H1 (cell line): ENCODE results near the gene AP3D1. TPM values are rescaled to one million over a fixed set of nuclear protein-coding genes. Genes with fewer than 3 reads are reported as not detected.
"Not testable (repeated sequence)": the region's sequence is repeated elsewhere in the genome, so short reads cannot be mapped to it uniquely, and the experiment has no call there.

Experiments used
- CTCF ChIA-PET: fragments of 300-600 bp; sonication (Branson Sonifier 250); formaldehyde crosslinking; loops from one replicate; lab custom pipeline; 2021; ENCODE audit not compliant: partially characterized antibody; lab: Charles Lee
- POLR2A ChIA-PET: fragments of 300-600 bp; sonication (Branson Sonifier 250); formaldehyde crosslinking; loops from one replicate; lab custom pipeline; 2021; ENCODE audit warnings: inconsistent platforms; ENCODE audit not compliant: partially characterized antibody; lab: Charles Lee
- DNase-seq, 2 experiments: peaks; one replicate each; pipeline versions ENCODE4 v3.0.0 to v3.0.0-alpha.2; 2010 to 2022; ENCODE audit warnings: low spot score in 2 of 2, low read depth in 1 of 2, mixed read lengths in 1 of 2
- FAIRE-seq: peaks from 2 replicates; lab custom pipeline; 2011; peaks lifted over from hg19 to GRCh38; lab: Jason Lieb, UNC
- H2AFZ ChIP-seq: 2 replicates; pipeline ENCODE4 v1.8.1; 2012; ENCODE audit warnings: low read length, inconsistent platforms
- H2AK5ac ChIP-seq: 2 replicates; pipeline ENCODE4 v1.6.1; 2013; ENCODE audit warnings: low read depth, low read length
- H2BK120ac ChIP-seq: replicated peaks from 2 replicates; pipeline ENCODE3; 2013; ENCODE audit warnings: low read depth, low read length, inconsistent platforms
- H2BK12ac ChIP-seq: 2 replicates; pipeline ENCODE4 v1.6.1; 2013; ENCODE audit warnings: low read depth, low read length
- H2BK15ac ChIP-seq: 2 replicates; pipeline ENCODE4 v1.6.1; 2013; ENCODE audit warnings: low read length
- H2BK20ac ChIP-seq: 2 replicates; pipeline ENCODE4 v1.6.1; 2013; ENCODE audit warnings: low read length
- H2BK5ac ChIP-seq: 2 replicates; pipeline ENCODE4 v1.6.1; 2013; ENCODE audit warnings: low read depth, low read length
- H3K14ac ChIP-seq: 2 replicates; pipeline ENCODE4 v1.6.1; 2013; ENCODE audit warnings: inconsistent platforms; ENCODE audit not compliant: insufficient read length
- H3K18ac ChIP-seq: 2 replicates; pipeline ENCODE4 v1.6.1; 2013; ENCODE audit warnings: low read length; ENCODE audit errors: extremely low read depth
- H3K23ac ChIP-seq: 2 replicates; pipeline ENCODE4 v1.6.1; 2013; ENCODE audit warnings: inconsistent platforms; ENCODE audit not compliant: insufficient read length
- H3K23me2 ChIP-seq: 2 replicates; pipeline ENCODE4 v1.6.1; 2013; ENCODE audit warnings: low read depth, low read length
- H3K27ac ChIP-seq: 2 replicates; pipeline ENCODE4 v1.6.1; 2011; ENCODE audit warnings: low read depth, low read length, inconsistent platforms
- H3K27me3 ChIP-seq, 4 experiments: replicated peaks in 1 of 4; 1 replicate in 1 of 4; 2 replicates in 3 of 4; pipeline versions ENCODE4 v1.6.1 to v1.8.1; 2011 to 2013; ENCODE audit warnings: low read length in 3 of 4, mild to moderate bottlenecking in 3 of 4, inconsistent platforms in 2 of 4, mixed read lengths in 2 of 4, moderate library complexity in 1 of 4; ENCODE audit not compliant: control insufficient read depth in 3 of 4, insufficient read depth in 3 of 4; ENCODE audit errors: extremely low read depth in 1 of 4
- H3K36me3 ChIP-seq, 4 experiments: 2 replicates each; pipeline versions ENCODE4 v1.6.1 to v1.8.1; 2011 to 2013; ENCODE audit warnings: mild to moderate bottlenecking in 4 of 4, low read length in 3 of 4, moderate library complexity in 2 of 4, control low read depth in 1 of 4, inconsistent platforms in 1 of 4; ENCODE audit not compliant: insufficient read depth in 4 of 4, control insufficient read depth in 2 of 4
- H3K4ac ChIP-seq: replicated peaks from 2 replicates; pipeline ENCODE3; 2013; ENCODE audit warnings: low read length, low read depth, mixed read lengths, inconsistent platforms; ENCODE audit not compliant: insufficient read length
- H3K4me1 ChIP-seq, 4 experiments: replicated peaks in 1 of 4; 1 replicate in 1 of 4; 2 replicates in 3 of 4; pipeline versions ENCODE4 v1.6.1 to v1.8.1; 2011 to 2013; ENCODE audit warnings: low read length in 3 of 4, inconsistent platforms in 2 of 4, mixed read lengths in 1 of 4; ENCODE audit not compliant: insufficient read depth in 4 of 4, control insufficient read depth in 3 of 4
- H3K4me2 ChIP-seq, 2 experiments: 2 replicates each; pipeline versions ENCODE4 v1.6.1 to v1.8.1; 2011 to 2013; ENCODE audit warnings: low read depth in 2 of 2, low read length in 2 of 2, control low read depth in 1 of 2, inconsistent platforms in 1 of 2, mild to moderate bottlenecking in 1 of 2; ENCODE audit not compliant: insufficient read depth in 1 of 2
- H3K4me3 ChIP-seq, 4 experiments: fragments of 200-600, 300-600 bp in 1 of 4; sonication (generic), shearing (Covaris generic), sonication (Bioruptor Twin) in 1 of 4; 2 replicates each; pipeline versions ENCODE4 v1.5.1 to v1.8.1; 2011 to 2016; ENCODE audit warnings: low read length in 4 of 4, low read depth in 3 of 4, control low read depth in 2 of 4, inconsistent platforms in 2 of 4, mild to moderate bottlenecking in 2 of 4, mixed read lengths in 1 of 4, moderate library complexity in 1 of 4; ENCODE audit not compliant: insufficient read depth in 2 of 4; ENCODE audit errors: extremely low read depth in 1 of 4
- H3K56ac ChIP-seq: replicated peaks from 2 replicates; pipeline ENCODE3; 2013; ENCODE audit warnings: low read depth, mild to moderate bottlenecking, mixed read lengths, low read length, inconsistent platforms; ENCODE audit not compliant: insufficient read length
- H3K79me1 ChIP-seq: 2 replicates; pipeline ENCODE4 v1.6.1; 2013; ENCODE audit warnings: low read depth, low read length, control low read depth
- H3K79me2 ChIP-seq, 2 experiments: 2 replicates each; pipeline versions ENCODE4 v1.6.1 to v1.8.1; 2012 to 2013; ENCODE audit warnings: low read length in 2 of 2, mild to moderate bottlenecking in 2 of 2, inconsistent platforms in 1 of 2; ENCODE audit not compliant: insufficient read depth in 2 of 2, control insufficient read depth in 1 of 2
- H3K9ac ChIP-seq, 4 experiments: replicated peaks in 1 of 4; 1 replicate in 1 of 4; 2 replicates in 3 of 4; pipeline versions ENCODE4 v1.6.1 to v1.8.1; 2011 to 2013; ENCODE audit warnings: low read depth in 3 of 4, low read length in 3 of 4, control low read depth in 2 of 4, mild to moderate bottlenecking in 2 of 4, moderate library complexity in 2 of 4, inconsistent platforms in 1 of 4; ENCODE audit errors: extremely low read depth in 1 of 4
- H3K9me3 ChIP-seq, 2 experiments: 2 replicates each; pipeline versions ENCODE4 v1.6.1 to v1.8.1; 2012 to 2013; ENCODE audit warnings: mild to moderate bottlenecking in 2 of 2, moderate library complexity in 2 of 2, control low read depth in 1 of 2, inconsistent platforms in 1 of 2, low read depth in 1 of 2, low read length in 1 of 2, mixed read lengths in 1 of 2; ENCODE audit not compliant: insufficient read depth in 2 of 2
- H4K20me1 ChIP-seq, 2 experiments: replicated peaks in 1 of 2; 2 replicates each; pipeline versions ENCODE3 to v1.8.1; 2011 to 2013; ENCODE audit warnings: inconsistent platforms in 2 of 2, low read length in 2 of 2, mild to moderate bottlenecking in 1 of 2; ENCODE audit not compliant: insufficient read depth in 2 of 2, control insufficient read depth in 1 of 2
- H4K5ac ChIP-seq: 2 replicates; pipeline ENCODE4 v1.6.1; 2013; ENCODE audit warnings: low read length, low read depth, mixed read lengths, inconsistent platforms; ENCODE audit not compliant: insufficient read length
- H4K8ac ChIP-seq: 2 replicates; pipeline ENCODE4 v1.8.0; 2013; ENCODE audit warnings: mild to moderate bottlenecking, moderate library complexity, low read length, inconsistent platforms; ENCODE audit not compliant: insufficient read depth; ENCODE audit errors: extremely low read depth
- H4K91ac ChIP-seq: replicated peaks from 2 replicates; pipeline ENCODE3; 2013; ENCODE audit warnings: low read length, mixed read lengths, inconsistent platforms; ENCODE audit not compliant: insufficient read length
- TEAD4 ChIP-seq: IDR thresholded peaks from 2 replicates; pipeline ENCODE4 v1.6.1; 2012; ENCODE audit warnings: low read depth, low read length, inconsistent platforms, mixed read lengths
- WGBS, 2 experiments: shearing (Covaris generic) in 1 of 2; methylation state at CpG; one replicate each; pipeline versions ENCODE4 v1.1.6 to v1.1.7; 2013 to 2015; ENCODE audit warnings: low lambda C conversion rate in 2 of 2, mixed read lengths in 2 of 2, inconsistent platforms in 1 of 2, low coverage in 1 of 2, missing lambda C conversion rate in 1 of 2; ENCODE audit not compliant: insufficient replicate concordance in 2 of 2, insufficient coverage in 1 of 2, insufficient read length in 1 of 2; ENCODE audit errors: extremely low coverage in 1 of 2, missing lambda C conversion rate in 1 of 2; 5-methylcytosine and 5-hydroxymethylcytosine counted together
- polyA plus RNA-seq, 7 experiments: library from polyadenylated mRNA; depleted of rRNA in 3 of 7; stranded (reverse) in 5 of 7; unstranded in 2 of 7; fragments of >200 nt in 5 of 7; fragments of 200-250 nt in 2 of 7; gene quantifications; 1 replicate in 5 of 7; 2 replicates in 1 of 7; 4 replicates in 1 of 7; pipeline versions ENCODE4 v1.2.1 to v1.2.3, GENCODE V29; 2011 to 2013; ENCODE audit warnings: missing spikeins in 2 of 7, mixed read lengths in 2 of 7
- total RNA-seq: library from RNA; stranded (reverse); fragmentation: NEBNext Ultra II Directional; extraction: Animal tissue kit (Norgen Biotek cat#: 25700); gene quantifications from 2 replicates; pipeline ENCODE4 v1.2.1, GENCODE V29; 2021

The AP3D1 gene
- total and polyA plus RNA-seq, 2 of the 8 experiments (the other 6 are each of a cell fraction or from before 2014, with no cell fraction given): 161 to 174 TPM

DNA sequence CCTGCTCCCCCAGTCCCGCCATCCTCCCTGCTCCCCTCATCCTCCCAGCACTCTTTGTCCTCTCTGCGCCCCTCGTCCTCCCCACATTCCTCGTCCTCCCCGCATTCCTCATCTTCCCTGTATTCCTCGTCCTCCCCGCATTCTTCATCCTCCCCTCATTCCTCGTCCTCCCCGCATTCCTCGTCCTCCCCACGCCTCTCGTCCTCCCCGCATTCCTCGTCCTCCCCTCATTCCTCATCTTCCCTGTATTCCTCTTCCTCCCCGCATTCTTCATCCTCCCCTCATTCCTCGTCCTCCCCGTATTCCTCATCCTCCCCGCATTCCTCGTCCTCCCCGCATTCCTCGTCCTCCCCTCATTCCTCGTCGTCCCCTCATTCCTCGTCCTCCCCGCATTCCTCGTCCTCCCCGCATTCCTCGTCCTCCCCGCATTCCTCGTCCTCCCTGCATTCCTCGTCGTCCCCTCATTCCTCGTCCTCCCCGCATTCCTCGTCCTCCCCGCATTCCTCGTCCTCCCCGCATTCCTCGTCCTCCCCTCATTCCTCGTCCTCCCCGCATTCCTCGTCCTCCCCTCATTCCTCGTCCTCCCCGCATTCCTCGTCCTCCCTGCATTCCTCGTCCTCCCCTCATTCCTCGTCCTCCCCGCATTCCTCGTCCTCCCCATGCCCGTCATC, 49.4 kb upstream of the AP3D1 start:
- H3K9me3 ChIP-seq, H3K23ac ChIP-seq, H3K18ac ChIP-seq, H3K27me3 ChIP-seq, H3K9ac ChIP-seq, FAIRE-seq, H2BK20ac ChIP-seq, H2BK15ac ChIP-seq, H3K14ac ChIP-seq, H3K4me3 ChIP-seq, H3K4me2 ChIP-seq, H3K56ac ChIP-seq, H2AFZ ChIP-seq, H3K4me1 ChIP-seq, H4K91ac ChIP-seq, H4K5ac ChIP-seq, H2BK120ac ChIP-seq, H3K23me2 ChIP-seq, H3K4ac ChIP-seq, H3K27ac ChIP-seq, DNase-seq: not testable (repeated sequence)
- ChIA-PET CTCF (interaction anchor here (0.6 to 2.2 kb wide), 3 partner anchors 20 to 23 kb away, joined by 3 to 19 read pairs (median 9); no protein-coding TSS in a partner anchor), POLR2A (interaction anchor here (0.6 kb wide), 1 partner anchor 549 kb away, joined by 3 read pairs; no protein-coding TSS in a partner anchor)
- peaks cover 16% of the 10 kb centered on the region; the same call in 1 of the 2 replicates for H3K79me1 ChIP-seq
- WGBS, 2 experiments: 96 to 98% methylated on average over 26 to 45 of the region's 50 CpGs
- TF ChIP-seq TEAD4: peak; percentile 96; the same call in 1 of the 2 replicates
- peak overlapping the region; percentile 97; the same call in 1 of the 2 replicates for H2AK5ac ChIP-seq
- peaks cover 0 to 14% (median 0%) of the 10 kb centered on the region in 4 experiments; a peak in 3 of 8 replicates for H3K36me3 ChIP-seq
- peak overlapping the region; percentile 28; the same call in 1 of the 2 replicates for H4K8ac ChIP-seq
- H2BK12ac ChIP-seq: 0 out of 2 replicates have a peak overlapping the region, but pooled peaks have one; percentile 60
- H3K79me2 ChIP-seq: peaks cover 0 to 24% of the 10 kb centered on the region in 2 experiments; a peak in 2 of 4 replicates
- H2BK5ac ChIP-seq: peak overlapping the region; percentile 87; the same call in 1 of the 2 replicates
- H4K20me1 ChIP-seq: peaks cover 10 to 28% of the 10 kb centered on the region in 2 experiments
